ENCODE results near the gene ZNF823.

Gene ZNF823

DNA sequence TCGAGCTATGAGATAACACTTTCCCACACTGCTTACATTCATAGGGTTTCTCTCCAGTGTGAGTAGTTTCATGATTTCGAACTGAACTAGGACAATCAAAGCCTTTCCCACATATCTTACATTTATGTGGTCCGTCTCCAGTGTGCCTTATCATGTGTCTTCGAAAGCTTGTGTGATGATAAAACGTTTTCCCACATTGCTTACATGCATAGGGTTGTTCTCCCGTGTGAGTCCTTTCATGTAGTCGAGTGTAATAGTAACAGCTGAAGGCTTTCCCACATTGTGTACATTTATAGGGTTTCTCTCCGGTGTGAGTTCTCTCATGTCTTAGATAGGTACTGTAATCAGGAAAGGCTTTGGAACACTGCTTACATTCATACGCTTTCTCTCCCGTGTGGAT lies 16.3 kb downstream of the ZNF823 start:
- TF ChIP-seq BACH2 (CRISPR knock-in tag; IDR thresholded peaks at IDR 0.05; ENCODE audit: borderline replicate concordance), result no peak
- TF ChIP-seq TOX (CRISPR knock-in tag; IDR thresholded peaks at IDR 0.05; ENCODE audit: borderline replicate concordance), result no peak
- TF ChIP-seq, protein P1, sequence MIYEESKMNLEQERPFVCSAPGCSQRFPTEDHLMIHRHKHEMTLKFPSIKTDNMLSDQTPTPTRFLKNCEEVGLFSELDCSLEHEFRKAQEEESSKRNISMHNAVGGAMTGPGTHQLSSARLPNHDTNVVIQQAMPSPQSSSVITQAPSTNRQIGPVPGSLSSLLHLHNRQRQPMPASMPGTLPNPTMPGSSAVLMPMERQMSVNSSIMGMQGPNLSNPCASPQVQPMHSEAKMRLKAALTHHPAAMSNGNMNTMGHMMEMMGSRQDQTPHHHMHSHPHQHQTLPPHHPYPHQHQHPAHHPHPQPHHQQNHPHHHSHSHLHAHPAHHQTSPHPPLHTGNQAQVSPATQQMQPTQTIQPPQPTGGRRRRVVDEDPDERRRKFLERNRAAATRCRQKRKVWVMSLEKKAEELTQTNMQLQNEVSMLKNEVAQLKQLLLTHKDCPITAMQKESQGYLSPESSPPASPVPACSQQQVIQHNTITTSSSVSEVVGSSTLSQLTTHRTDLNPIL (CRISPR knock-in tag; IDR thresholded peaks at IDR 0.05; ENCODE audit: low read depth), result no peak
- no peak for TF ChIP-seq SNAI2 (CRISPR knock-in tag; IDR thresholded peaks at IDR 0.05)
- TF ChIP-seq ZFP30 (CRISPR knock-in tag; IDR thresholded peaks at IDR 0.05), result no peak
- TF ChIP-seq TCF4 (CRISPR knock-in tag; IDR thresholded peaks at IDR 0.05; ENCODE audit: borderline replicate concordance), result no peak
- TF ChIP-seq POU6F1 (CRISPR knock-in tag; IDR thresholded peaks at IDR 0.05; ENCODE audit: borderline replicate concordance, low read depth), result no peak
- no peak for TF ChIP-seq ARNTL (CRISPR knock-in tag; IDR thresholded peaks at IDR 0.05; ENCODE audit: borderline replicate concordance, low read depth)
- TF ChIP-seq ZNF8 (CRISPR knock-in tag; IDR thresholded peaks at IDR 0.05), result no peak
- no peak for TF ChIP-seq ZNF565 (CRISPR knock-in tag; conservative IDR thresholded peaks at IDR 0.05; ENCODE audit: low read depth)
- no peak for TF ChIP-seq ISL1 (CRISPR knock-in tag; IDR thresholded peaks at IDR 0.05)
- TF ChIP-seq OSR1 (CRISPR knock-in tag; IDR thresholded peaks at IDR 0.05), result no peak
- TF ChIP-seq ESRRG (CRISPR knock-in tag; IDR thresholded peaks at IDR 0.05), result no peak
- no peak for TF ChIP-seq ZFP3 (CRISPR knock-in tag; IDR thresholded peaks at IDR 0.05)
- no peak for TF ChIP-seq ZC3H10 (CRISPR knock-in tag; IDR thresholded peaks at IDR 0.05)
- ATAC-seq, result no peak

GRCh38 chr19:11721681-11722080 lies 17.1 kb downstream of the ZNF823 start:
- TF ChIP-seq ZNF565 (CRISPR knock-in tag; conservative IDR thresholded peaks at IDR 0.05; ENCODE audit: low read depth) (no peak), ZC3H10 (CRISPR knock-in tag; IDR thresholded peaks at IDR 0.05) (no peak), OSR1 (CRISPR knock-in tag; IDR thresholded peaks at IDR 0.05) (no peak), GLIS3 (CRISPR knock-in tag; IDR thresholded peaks at IDR 0.05) (no peak), ZFP30 (CRISPR knock-in tag; IDR thresholded peaks at IDR 0.05) (no peak), CSDC2 (CRISPR knock-in tag; IDR thresholded peaks at IDR 0.05) (no peak), ZFP3 (CRISPR knock-in tag; IDR thresholded peaks at IDR 0.05) (no peak), PATZ1 (CRISPR knock-in tag; IDR thresholded peaks at IDR 0.05; ENCODE audit: borderline replicate concordance) (no peak), TOX (CRISPR knock-in tag; IDR thresholded peaks at IDR 0.05; ENCODE audit: borderline replicate concordance) (no peak), TSHZ2 (CRISPR knock-in tag; IDR thresholded peaks at IDR 0.05) (no peak), POU6F1 (CRISPR knock-in tag; IDR thresholded peaks at IDR 0.05; ENCODE audit: borderline replicate concordance, low read depth) (no peak), BACH2 (CRISPR knock-in tag; IDR thresholded peaks at IDR 0.05; ENCODE audit: borderline replicate concordance) (no peak), SNAI2 (CRISPR knock-in tag; IDR thresholded peaks at IDR 0.05) (no peak), ZNF70 (CRISPR knock-in tag; IDR thresholded peaks at IDR 0.05) (no peak), CSRNP3 (CRISPR knock-in tag; IDR thresholded peaks at IDR 0.05) (no peak), ESRRG (CRISPR knock-in tag; IDR thresholded peaks at IDR 0.05) (no peak)
- TF ChIP-seq, protein P1 (CRISPR knock-in tag; IDR thresholded peaks at IDR 0.05; ENCODE audit: low read depth), result no peak
- no peak for ATAC-seq
